Activated CD4-positive, CD25-positive, alpha-beta regulatory T cell treated with anti-CD3 and anti-CD28 coated beads, Interleukin-2, amount 50 U/mL, for 24 hours (primary cell): ENCODE results near the gene DNAJC22.
"Not testable (repeated sequence)": the region's sequence is repeated elsewhere in the genome, so short reads cannot be mapped to it uniquely, and the experiment has no call there.

Source experiments
- ATAC-seq, 2 donors: fragments of 150-1000 bp; cut with Tn5 transposase; one replicate each; pipeline ENCODE4 v1.10.0; 2021; ENCODE audit warnings: mild to moderate bottlenecking in 1 of 2, moderate library complexity in 1 of 2

Gene DNAJC22

GRCh38 chr12:49346659-49347310 lies at the start of gene DNAJC22:
DNAJC22 (plus strand) TSS chr12:49346888; CDS start chr12:49348873, 1,985 bp downstream.
- no peak for ATAC-seq

DNA sequence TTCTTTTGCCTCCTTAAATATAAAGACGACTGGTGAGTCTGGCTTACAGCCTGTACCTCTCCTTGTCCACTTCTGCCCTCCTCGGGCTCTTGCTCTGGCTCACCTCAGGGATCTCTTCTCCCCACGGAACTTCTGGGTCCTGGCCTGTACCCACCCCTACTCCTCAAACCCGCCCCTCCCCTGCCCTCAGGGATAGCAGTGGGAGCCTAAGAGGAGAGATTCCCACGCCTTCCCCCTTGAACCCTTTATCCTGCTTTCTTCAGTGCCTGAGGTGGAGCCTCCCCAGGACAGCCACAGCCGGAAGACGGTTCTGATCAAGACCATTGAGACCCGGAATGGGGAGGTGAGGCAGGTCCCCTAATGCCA lies 49.0 kb upstream of the DNAJC22 start:
- no peak for ATAC-seq

DNA sequence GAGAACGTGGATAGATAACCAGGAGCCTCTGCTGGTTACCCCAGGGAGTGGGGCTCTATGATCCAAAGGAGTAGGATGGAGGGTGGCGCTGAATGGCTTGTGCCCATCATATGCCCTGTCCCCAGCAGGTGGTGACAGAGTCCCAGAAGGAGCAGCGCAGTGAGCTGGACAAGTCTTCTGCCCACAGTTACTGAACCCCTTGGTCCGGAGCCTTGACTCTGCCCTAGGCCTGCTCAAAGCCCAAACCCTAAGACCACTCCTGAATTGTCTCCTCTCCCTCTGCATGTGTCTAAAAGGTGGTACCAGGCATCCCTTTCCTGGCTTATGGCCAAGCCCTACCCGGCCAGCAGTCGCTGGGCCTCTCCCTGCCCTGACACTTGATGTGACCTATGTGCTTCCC lies 48.5 kb upstream of the DNAJC22 start:
- ATAC-seq, result no peak

DNA sequence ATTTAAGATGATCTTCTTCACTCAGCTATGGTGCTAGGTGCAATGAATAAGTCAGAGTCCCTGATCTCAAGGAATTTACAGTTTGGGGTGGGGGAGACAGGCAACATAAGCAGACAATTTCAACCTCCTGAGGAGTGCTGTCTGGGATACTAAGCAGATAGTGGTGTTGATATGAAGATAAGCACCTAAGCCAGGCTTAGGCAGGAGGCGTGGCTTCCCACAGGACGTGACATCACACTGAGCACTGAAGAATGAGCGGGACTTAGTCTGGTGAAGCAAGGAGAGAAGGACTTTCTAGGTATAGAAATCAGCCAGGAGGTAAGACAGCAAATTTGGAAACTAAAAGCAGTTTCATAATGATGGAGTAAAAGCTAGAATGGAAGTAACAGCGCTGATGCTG lies 44.9 kb upstream of the DNAJC22 start:
- peak; percentile 38 to 75 for ATAC-seq

DNA sequence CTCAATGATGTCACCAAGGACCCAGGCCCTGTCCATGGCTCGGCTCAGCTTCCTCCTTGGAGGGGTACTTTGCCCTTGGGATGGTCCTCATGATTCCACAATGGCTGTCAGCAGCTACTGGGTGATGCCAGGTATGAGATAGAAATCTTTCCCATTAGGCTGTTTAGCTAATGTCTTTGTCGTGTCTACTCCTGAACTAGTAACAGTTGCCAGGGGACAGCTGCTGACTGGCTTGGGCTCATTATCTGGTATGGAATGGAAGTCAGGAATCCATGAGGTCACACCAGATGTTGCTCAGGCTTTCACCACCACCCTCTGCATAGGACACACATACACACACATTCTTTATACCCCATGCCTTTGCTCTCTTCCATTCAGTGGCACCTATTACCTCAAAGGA lies 42.5 kb upstream of the DNAJC22 start:
- no peak for ATAC-seq

GRCh38 chr12:49305762-49306510 lies 40.8 kb upstream of the DNAJC22 start:
- no peak for ATAC-seq

DNA sequence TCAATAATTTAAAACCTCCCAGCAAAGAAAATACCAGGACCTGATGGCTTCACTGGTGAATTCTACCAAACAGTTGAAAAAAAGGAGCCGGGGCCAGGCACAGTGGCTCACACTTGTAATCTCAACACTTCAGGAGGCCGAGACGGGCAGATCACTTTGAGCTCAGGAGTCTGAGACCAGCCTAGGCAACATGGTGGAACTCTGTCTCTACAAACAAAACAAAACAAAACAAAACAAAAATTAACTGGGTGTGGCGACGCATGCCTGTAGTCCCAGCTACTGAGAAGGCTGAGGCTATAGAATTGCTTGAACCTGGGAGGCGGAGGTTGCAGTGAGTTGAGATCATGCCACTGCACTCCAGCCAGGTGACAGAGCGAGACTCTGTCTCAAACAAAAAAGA lies 37.3 kb upstream of the DNAJC22 start:
- ATAC-seq, result no peak

GRCh38 chr12:49310451-49311000 lies 36.2 kb upstream of the DNAJC22 start:
- ATAC-seq, result not testable (repeated sequence)

DNA sequence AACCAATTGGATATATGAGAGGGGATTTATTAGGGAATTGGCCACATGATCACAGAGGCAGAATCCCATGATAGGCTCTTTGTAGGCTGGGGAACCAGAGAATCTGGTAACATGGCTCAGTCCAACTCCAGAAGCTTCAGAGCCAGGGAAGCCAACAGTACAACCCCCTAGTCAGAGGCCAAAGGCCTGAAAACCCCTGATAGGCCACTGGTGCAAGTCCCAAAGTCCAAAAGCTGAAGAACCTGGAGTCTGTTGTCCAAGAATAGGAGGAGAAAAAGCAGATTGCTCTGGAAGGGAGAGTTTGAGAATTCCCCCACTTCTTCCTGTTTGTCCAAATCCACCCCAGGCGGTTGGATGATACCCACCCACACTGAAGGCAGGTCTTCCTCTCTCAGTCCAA lies 31.9 kb upstream of the DNAJC22 start:
- ATAC-seq, result no peak

DNA sequence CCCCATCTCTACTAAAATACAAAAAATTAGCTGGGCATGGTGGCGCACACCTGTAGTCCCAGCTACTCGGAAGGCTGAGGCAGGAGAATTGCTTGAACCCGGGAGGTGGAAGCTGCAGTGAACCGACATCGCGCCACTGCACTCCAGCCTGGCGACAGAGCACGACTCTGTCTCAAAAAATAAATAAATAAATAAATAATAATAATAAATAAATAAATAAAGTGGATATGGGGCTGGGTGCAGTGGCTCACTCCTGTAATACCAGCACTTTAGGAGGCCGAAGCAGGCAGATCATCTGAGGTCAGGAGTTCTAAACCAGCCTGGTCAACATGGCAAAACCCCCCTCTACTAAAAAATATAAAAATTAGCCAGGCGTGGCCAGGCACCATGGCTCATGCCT lies 29.6 kb upstream of the DNAJC22 start:
- ATAC-seq, result not testable (repeated sequence)

DNA sequence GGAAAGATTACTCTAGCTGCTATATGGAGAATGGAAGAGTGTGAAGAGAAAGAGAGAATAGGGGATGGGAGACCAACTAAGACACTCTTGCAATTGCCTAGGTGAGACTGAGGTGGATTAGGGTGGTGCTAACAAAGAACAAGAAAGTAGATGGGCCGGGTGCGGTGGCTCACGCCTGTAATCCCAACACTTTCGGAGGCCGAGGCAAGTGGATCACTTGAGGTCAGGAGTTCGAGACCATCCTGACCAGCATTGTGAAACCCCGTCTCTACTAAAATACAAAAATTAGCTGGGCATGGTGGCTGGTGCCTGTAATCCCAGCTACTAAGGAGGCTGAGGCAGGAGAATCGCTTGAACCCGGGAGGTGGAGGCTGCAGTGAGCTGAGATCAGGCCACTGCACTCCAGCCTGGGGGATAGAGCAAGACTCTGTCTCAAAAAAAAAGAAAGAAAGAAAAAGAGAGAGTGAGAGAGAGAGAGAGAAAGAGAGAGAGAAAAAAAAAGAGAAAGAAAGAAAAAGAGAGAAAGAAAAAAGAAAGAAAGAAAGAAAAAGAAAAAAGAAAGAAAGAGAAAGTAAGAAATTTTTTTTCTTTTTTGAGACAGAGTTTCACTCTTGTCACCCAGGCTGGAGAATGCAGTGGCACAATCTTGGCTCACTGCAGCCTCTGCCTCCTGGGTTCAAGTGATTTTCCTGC lies 26.1 kb upstream of the DNAJC22 start:
- ATAC-seq, result not testable (repeated sequence)

DNA sequence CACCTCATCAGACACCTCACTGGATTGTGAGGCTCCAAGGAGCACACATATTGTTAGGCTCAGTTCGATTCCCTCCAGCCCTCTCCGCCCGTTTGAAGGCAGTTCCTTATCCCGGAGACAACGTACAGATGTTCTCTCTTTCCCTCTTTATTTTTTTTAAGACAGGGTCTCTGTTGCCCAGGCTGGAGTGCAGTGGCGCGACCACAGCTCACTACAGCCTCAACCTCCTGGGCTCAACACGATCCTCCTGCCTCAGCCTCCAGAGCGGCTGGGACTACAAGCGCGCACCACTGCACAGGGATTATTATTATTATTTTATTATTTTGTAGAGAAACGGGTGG lies 24.4 kb upstream of the DNAJC22 start:
- no peak for ATAC-seq

GRCh38 chr12:49322708-49323523 lies 23.8 kb upstream of the DNAJC22 start, which contains the start of gene TROAP:
TROAP (plus strand) TSS chr12:49323255; CDS start chr12:49323609, 354 bp downstream.
- ATAC-seq, result peak; percentile 98 to 99

DNA sequence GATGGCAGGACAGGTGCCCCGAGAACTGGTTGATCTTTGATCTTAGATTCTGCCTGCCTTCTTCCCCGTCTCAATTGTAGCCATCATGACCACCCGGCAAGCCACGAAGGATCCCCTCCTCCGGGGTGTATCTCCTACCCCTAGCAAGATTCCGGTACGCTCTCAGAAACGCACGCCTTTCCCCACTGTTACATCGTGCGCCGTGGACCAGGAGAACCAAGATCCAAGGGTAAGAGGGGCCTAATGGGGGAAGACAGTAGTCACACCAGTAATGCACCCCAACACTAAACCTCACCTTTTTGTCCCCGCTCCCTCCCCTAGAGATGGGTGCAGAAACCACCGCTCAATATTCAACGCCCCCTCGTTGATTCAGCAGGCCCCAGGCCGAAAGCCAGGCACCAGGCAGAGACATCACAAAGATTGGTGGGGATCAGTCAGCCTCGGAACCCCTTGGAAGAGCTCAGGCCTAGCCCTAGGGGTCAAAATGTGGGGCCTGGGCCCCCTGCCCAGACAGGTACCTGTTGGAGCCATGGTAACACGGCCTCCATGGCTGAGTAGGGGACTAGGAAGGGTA lies 23.1 kb upstream of the DNAJC22 start:
- ATAC-seq, result no peak

- no peak for ATAC-seq
These were observed 21.1 kb upstream of the DNAJC22 start for GRCh38 chr12:49325606-49326005.

- no peak for ATAC-seq
These were observed 19.3 kb upstream of the DNAJC22 start for GRCh38 chr12:49327368-49327767.

- ATAC-seq, result no peak
These were observed 18.8 kb upstream of the DNAJC22 start for GRCh38 chr12:49327887-49328286.

- no peak for ATAC-seq
These were observed 17.9 kb upstream of the DNAJC22 start for GRCh38 chr12:49328816-49329215.

DNA sequence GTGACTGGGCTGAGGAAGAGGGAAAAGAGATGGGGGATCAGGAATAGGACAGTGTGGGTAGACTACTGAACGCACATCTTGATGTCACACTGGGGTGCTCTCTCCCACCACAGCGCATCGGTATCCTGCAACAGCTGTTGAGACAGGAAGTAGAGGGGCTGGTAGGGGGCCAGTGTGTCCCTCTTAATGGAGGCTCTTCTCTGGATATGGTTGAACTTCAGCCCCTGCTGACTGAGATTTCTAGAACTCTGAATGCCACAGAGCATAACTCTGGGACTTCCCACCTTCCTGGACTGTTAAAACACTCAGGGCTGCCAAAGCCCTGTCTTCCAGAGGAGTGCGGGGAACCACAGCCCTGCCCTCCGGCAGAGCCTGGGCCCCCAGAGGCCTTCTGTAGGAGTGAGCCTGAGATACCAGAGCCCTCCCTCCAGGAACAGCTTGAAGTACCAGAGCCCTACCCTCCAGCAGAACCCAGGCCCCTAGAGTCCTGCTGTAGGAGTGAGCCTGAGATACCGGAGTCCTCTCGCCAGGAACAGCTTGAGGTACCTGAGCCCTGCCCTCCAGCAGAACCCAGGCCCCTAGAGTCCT lies 16.6 kb upstream of the DNAJC22 start:
- no peak for ATAC-seq

- no peak for ATAC-seq
These were observed 15.9 kb upstream of the DNAJC22 start for GRCh38 chr12:49330631-49331379.
